ENCODE results near the gene KCNH8. TPM values are rescaled to one million over a fixed set of nuclear protein-coding genes. Genes with fewer than 3 reads are reported as not detected.

KCNH8 gene
- total RNA-seq, 2 experiments from 2014 or later, result not detected

DNA sequence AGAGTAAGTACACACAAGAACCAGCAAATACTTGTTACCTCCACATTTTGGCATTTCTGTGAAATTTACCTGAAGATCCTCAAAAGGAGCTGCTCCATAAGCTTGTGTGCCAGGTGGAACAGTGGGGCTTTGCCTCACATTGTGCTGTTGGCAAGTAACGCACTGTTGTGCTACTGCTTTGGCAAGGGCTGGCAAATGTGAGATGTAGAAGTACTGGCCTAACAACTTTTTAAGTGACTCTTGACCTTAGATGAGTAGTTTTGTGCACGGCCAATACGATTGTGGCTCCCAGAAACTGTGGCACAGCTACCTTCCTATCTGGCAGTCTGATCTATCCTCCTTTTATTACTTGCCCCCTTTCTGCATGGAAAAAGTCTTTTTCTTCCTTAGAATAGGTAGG lies 337.0 kb downstream of the KCNH8 start:
- POLR2A ChIA-PET, result no interaction called here
- TF ChIP-seq, protein P1, sequence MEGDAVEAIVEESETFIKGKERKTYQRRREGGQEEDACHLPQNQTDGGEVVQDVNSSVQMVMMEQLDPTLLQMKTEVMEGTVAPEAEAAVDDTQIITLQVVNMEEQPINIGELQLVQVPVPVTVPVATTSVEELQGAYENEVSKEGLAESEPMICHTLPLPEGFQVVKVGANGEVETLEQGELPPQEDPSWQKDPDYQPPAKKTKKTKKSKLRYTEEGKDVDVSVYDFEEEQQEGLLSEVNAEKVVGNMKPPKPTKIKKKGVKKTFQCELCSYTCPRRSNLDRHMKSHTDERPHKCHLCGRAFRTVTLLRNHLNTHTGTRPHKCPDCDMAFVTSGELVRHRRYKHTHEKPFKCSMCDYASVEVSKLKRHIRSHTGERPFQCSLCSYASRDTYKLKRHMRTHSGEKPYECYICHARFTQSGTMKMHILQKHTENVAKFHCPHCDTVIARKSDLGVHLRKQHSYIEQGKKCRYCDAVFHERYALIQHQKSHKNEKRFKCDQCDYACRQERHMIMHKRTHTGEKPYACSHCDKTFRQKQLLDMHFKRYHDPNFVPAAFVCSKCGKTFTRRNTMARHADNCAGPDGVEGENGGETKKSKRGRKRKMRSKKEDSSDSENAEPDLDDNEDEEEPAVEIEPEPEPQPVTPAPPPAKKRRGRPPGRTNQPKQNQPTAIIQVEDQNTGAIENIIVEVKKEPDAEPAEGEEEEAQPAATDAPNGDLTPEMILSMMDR (IDR thresholded peaks at IDR 0.05), result no peak

DNA sequence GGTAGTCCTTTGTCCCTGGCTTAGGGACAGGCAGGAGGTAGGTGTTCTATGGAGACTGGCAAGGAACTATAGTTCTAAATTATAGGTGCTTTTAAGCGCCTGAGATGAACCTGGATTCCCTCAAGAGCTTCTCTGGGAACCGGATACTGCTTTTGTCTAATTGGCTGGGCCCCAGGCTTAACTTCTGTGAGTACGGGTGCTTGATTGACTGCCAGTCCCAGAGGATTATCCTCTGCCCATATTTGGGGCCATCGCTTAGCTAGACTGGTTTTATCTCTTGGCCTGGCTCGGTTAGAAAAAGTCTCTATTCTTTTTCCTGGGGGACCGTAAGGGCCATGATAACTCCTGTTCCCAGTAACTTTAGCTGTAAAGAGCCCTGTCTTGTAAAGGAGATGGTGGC lies 339.1 kb downstream of the KCNH8 start:
- no peak overlapping the region for H3K27ac Mint-ChIP-seq
- TF ChIP-seq, protein P1 (IDR thresholded peaks at IDR 0.05), result no peak

More for the DNA sequence above, 337.0 kb downstream of the KCNH8 start:
- Mint-ChIP-seq H3K36me3 (ENCODE audit: low read depth) (no peaks in the 10 kb centered on the region), H3K27ac (no peak overlapping the region), H3K4me1 (ENCODE audit: low read depth) (no peaks in the 10 kb centered on the region), H3K4me3 (no peak overlapping the region), H3K9me3 (no peaks in the 10 kb centered on the region), H3K27me3 (no peaks in the 10 kb centered on the region)
- intact Hi-C loops (cut with micrococcal nuclease), result no loop called here
- CTCF ChIA-PET, result no interaction called here
- ATAC-seq, result no peak
- no peak for DNase-seq

DNA sequence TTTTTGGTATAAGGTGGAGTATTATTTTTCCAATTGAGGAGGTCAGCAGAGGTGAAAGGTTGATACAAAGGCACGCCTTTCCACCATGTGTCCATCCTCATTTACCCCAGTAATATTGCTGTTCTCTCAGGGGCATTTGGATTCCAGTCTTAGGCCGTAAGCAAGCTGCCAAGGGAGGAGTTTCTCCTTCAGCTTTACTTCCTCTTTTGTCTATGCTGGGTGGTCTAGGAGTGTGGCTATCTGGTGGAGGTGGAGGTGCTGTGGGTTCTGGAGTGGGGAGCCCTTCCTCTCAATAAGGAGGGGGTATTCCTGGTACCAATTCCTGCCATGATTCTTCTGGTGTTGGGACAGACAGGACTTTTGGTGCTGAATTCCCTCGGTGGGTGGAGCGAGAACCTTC lies 340.6 kb downstream of the KCNH8 start:
- ATAC-seq (no peak), DNase-seq (no peak)
- Mint-ChIP-seq H3K4me3 (no peak overlapping the region), H3K36me3 (ENCODE audit: low read depth) (no peaks in the 10 kb centered on the region), H3K27me3 (no peaks in the 10 kb centered on the region), H3K4me1 (ENCODE audit: low read depth) (no peaks in the 10 kb centered on the region), H3K27ac (no peak overlapping the region), H3K9me3 (no peaks in the 10 kb centered on the region)
- CTCF ChIA-PET, result no interaction called here
- POLR2A ChIA-PET, result no interaction called here
- intact Hi-C loops (cut with micrococcal nuclease), result no loop called here
- TF ChIP-seq, protein P1 (IDR thresholded peaks at IDR 0.05), result no peak

More for the DNA sequence above, 339.1 kb downstream of the KCNH8 start:
- Mint-ChIP-seq H3K4me3 (no peak overlapping the region), H3K36me3 (ENCODE audit: low read depth) (no peaks in the 10 kb centered on the region), H3K27me3 (no peaks in the 10 kb centered on the region), H3K9me3 (no peaks in the 10 kb centered on the region), H3K4me1 (ENCODE audit: low read depth) (no peaks in the 10 kb centered on the region)
- no peak for DNase-seq
- POLR2A ChIA-PET, result no interaction called here
- CTCF ChIA-PET, result no interaction called here
- ATAC-seq, result no peak
- intact Hi-C loops (cut with micrococcal nuclease), result no loop called here

GRCh38 chr3:19489936-19490335 lies 341.6 kb downstream of the KCNH8 start:
- Mint-ChIP-seq H3K27ac (no peak overlapping the region), H3K4me3 (no peak overlapping the region), H3K27me3 (no peaks in the 10 kb centered on the region), H3K9me3 (peaks cover 1% of the 10 kb centered on the region), H3K4me1 (ENCODE audit: low read depth) (no peaks in the 10 kb centered on the region), H3K36me3 (ENCODE audit: low read depth) (no peaks in the 10 kb centered on the region)
- CTCF ChIA-PET, result no interaction called here
- TF ChIP-seq, protein P1 (IDR thresholded peaks at IDR 0.05), result no peak
- intact Hi-C loops (cut with micrococcal nuclease), result no loop called here
- no peak for ATAC-seq
- DNase-seq, result no peak
- POLR2A ChIA-PET, result no interaction called here

DNA sequence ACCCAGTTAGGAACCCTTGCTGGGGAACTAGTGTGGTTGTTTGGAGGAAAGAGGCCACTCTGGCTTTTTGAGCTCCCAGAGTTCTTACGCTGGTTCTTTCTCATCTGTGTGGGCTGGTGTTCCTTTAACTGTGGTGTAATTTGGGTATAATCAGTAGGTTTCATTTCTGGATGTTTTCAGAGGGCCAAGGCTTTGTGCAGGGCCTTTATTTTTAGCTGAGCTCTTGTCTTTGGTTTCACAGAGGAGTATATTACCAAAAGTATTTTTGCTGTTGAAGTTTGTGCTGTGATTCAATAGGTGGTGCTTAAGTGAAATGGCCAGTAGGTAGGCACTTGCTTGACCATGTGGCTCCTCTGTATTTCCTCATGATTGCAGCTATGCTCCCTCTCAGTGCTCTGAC lies 357.9 kb downstream of the KCNH8 start:
- TF ChIP-seq, protein P1 (IDR thresholded peaks at IDR 0.05), result no peak
- H3K36me3 Mint-ChIP-seq (ENCODE audit: low read depth), result no peaks in the 10 kb centered on the region
- intact Hi-C loops (cut with micrococcal nuclease), result no loop called here
- H3K4me1 Mint-ChIP-seq (ENCODE audit: low read depth), result no peaks in the 10 kb centered on the region
- CTCF ChIA-PET, result no interaction called here
- no peaks in the 10 kb centered on the region for H3K9me3 Mint-ChIP-seq
- POLR2A ChIA-PET, result no interaction called here
- no peaks in the 10 kb centered on the region for H3K27me3 Mint-ChIP-seq
- H3K4me3 Mint-ChIP-seq, result no peak overlapping the region
- no peak overlapping the region for H3K27ac Mint-ChIP-seq
- DNase-seq, result no peak
- ATAC-seq, result no peak
